ENCODE measurements around the gene SMURF2.

DNA sequence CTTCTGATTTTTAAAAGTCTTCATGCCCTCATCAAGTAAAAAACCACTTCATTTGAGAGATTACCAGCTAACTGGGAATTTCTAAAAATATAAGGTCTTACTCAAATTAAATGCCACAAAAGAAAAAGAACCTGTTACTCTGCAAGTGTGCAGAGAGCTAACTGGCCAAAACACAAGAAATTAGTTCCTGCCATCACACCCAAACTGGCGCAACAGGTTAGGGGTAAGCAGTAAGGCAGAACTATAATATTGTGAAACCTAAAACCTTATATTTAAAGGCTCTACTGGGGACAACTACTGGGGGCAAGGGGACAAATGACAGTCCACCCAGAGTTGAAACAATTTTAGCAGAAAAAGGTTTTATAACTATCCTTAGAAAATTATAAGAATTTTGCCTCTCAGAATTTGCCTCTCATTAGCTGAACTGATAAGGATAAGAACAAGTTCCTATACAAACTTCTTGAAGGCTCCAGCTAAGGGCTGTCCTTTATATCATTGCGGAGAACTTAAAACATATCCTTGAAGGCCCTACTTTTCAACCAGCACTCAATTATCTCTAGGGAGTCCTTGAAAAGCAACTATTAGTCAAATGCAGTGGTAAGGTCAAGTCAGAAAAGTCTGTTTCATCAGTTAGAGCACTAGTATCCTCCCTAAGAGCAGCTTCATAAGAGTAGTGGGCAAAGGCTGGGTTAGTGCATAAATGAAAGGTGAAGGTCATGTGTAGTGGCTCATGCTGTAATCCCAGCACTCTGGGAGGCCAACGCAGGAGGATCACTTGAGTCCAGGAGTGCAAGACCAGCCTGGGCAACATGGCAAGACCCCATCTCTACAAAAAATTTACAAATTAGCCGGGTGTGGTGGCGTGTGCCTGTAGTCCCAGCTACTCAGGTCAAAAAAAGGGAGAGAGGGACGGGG, 31.5 kb downstream of the SMURF2 start:
- no peak for TF ChIP-seq FOXA1 (IDR thresholded peaks at IDR 0.05)
- no peak for TF ChIP-seq SP1 (IDR thresholded peaks at IDR 0.05)
- TF ChIP-seq FOXM1 (IDR thresholded peaks at IDR 0.05; ENCODE audit: borderline replicate concordance) = no peak
- no peak for TF ChIP-seq ELF4 (IDR thresholded peaks at IDR 0.05)
